ENCODE measurements around the gene DAB1. TPM values are rescaled to one million over a fixed set of nuclear protein-coding genes. Genes with fewer than 3 reads are reported as not detected.

The DAB1 gene
- total and polyA plus RNA-seq, 2 of the 8 experiments (the other 6 are each of a cell fraction or from before 2014, with no cell fraction given): 4.4 to 11.8 TPM

DNA sequence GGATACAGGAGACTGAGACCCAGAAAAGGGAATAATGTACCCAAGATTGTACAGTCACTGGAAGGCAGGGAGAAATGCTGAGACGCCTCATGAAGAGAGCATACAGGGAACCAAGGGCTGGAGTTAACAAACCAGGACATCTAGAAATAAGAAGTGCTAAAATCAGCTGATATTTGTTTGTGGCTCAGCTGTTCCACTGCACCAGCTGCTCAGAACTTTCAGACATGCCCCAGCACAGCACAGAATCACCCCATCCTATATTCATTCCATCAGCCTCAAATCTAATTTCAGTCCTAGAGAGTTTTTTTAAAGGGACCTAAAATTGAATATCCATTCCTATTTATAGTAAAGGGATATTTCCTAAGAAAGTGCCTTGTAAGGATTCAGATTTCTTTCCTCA, 60.2 kb downstream of the DAB1 start:
- WGBS, 2 experiments (ENCODE audit: extremely low coverage in 1 of 2, insufficient coverage in 1 of 2, insufficient read length in 1 of 2, insufficient replicate concordance in 2 of 2, low coverage in 1 of 2, low lambda C conversion rate in 2 of 2, missing lambda C conversion rate in 1 of 2): 81% methylated on average over 1 of the region's 1 CpG; no CpG with 5 or more reads in 1 of the 2 experiments
- no peak overlapping the region for H2BK120ac ChIP-seq (replicated peaks; ENCODE audit: low read depth, low read length)

More for the DNA sequence above, 60.2 kb downstream of the DAB1 start:
- FAIRE-seq (no peak), DNase-seq (ENCODE audit: low read depth in 1 of 2, low spot score in 2 of 2) (no peak)
- no peaks in the 10 kb centered on the region for H3K27me3 ChIP-seq (replicated peaks in 1 of 4; ENCODE audit: control insufficient read depth in 3 of 4, extremely low read depth in 1 of 4, insufficient read depth in 3 of 4, low read length in 3 of 4)
- H3K23ac ChIP-seq (ENCODE audit: insufficient read length): no peak overlapping the region
- no peaks in the 10 kb centered on the region for H4K20me1 ChIP-seq (replicated peaks in 1 of 2; ENCODE audit: control insufficient read depth in 1 of 2, insufficient read depth in 2 of 2, low read length in 2 of 2)
- H2BK20ac ChIP-seq (ENCODE audit: low read length): no peak overlapping the region
- H3K4me3 ChIP-seq (ENCODE audit: extremely low read depth in 1 of 4, insufficient read depth in 2 of 4, low read depth in 3 of 4, low read length in 4 of 4): no peak overlapping the region
- H3K9ac ChIP-seq (replicated peaks in 1 of 4; ENCODE audit: extremely low read depth in 1 of 4, low read depth in 3 of 4, low read length in 3 of 4): no peak overlapping the region
- no peaks in the 10 kb centered on the region for H3K36me3 ChIP-seq (ENCODE audit: control insufficient read depth in 2 of 4, insufficient read depth in 4 of 4, low read length in 3 of 4)
- no peak overlapping the region for H4K5ac ChIP-seq (ENCODE audit: insufficient read length, low read depth, low read length)
- no peak overlapping the region for H3K56ac ChIP-seq (replicated peaks; ENCODE audit: insufficient read length, low read depth, low read length)
- no peak overlapping the region for H2BK15ac ChIP-seq (ENCODE audit: low read length)
- H3K4me1 ChIP-seq (replicated peaks in 1 of 4; ENCODE audit: control insufficient read depth in 3 of 4, insufficient read depth in 4 of 4, low read length in 3 of 4): no peaks in the 10 kb centered on the region
- H2BK5ac ChIP-seq (ENCODE audit: low read depth, low read length): no peak overlapping the region
- H2AFZ ChIP-seq (ENCODE audit: low read length): no peak overlapping the region
- H2AK5ac ChIP-seq (ENCODE audit: low read depth, low read length): no peak overlapping the region
- H2BK12ac ChIP-seq (ENCODE audit: low read depth, low read length): no peak overlapping the region
- H3K18ac ChIP-seq (ENCODE audit: extremely low read depth, low read length): no peak overlapping the region
- no peak overlapping the region for H3K14ac ChIP-seq (ENCODE audit: insufficient read length)
- no peaks in the 10 kb centered on the region for H3K23me2 ChIP-seq (ENCODE audit: low read depth, low read length)
- POLR2A ChIA-PET (ENCODE audit: partially characterized antibody): no interaction called here
- H3K79me1 ChIP-seq (ENCODE audit: low read depth, low read length): no peaks in the 10 kb centered on the region
- H3K4ac ChIP-seq (replicated peaks; ENCODE audit: insufficient read length, low read depth, low read length): no peak overlapping the region
- CTCF ChIA-PET (ENCODE audit: partially characterized antibody): no interaction called here
- no peak for TF ChIP-seq SUZ12 (IDR thresholded peaks at IDR 0.05; ENCODE audit: low read length)
- no peak for TF ChIP-seq SP4 (IDR thresholded peaks at IDR 0.05; ENCODE audit: low read length)
- TF ChIP-seq, protein P1, sequence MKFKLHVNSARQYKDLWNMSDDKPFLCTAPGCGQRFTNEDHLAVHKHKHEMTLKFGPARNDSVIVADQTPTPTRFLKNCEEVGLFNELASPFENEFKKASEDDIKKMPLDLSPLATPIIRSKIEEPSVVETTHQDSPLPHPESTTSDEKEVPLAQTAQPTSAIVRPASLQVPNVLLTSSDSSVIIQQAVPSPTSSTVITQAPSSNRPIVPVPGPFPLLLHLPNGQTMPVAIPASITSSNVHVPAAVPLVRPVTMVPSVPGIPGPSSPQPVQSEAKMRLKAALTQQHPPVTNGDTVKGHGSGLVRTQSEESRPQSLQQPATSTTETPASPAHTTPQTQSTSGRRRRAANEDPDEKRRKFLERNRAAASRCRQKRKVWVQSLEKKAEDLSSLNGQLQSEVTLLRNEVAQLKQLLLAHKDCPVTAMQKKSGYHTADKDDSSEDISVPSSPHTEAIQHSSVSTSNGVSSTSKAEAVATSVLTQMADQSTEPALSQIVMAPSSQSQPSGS (IDR thresholded peaks at IDR 0.05; ENCODE audit: low read length): no peak
- TF ChIP-seq MAFK (IDR thresholded peaks at IDR 0.05; ENCODE audit: low read depth, low read length): no peak
- TF ChIP-seq TCF12 (IDR thresholded peaks at IDR 0.05; ENCODE audit: low read depth, low read length): no peak
- H3K79me2 ChIP-seq (ENCODE audit: control insufficient read depth in 1 of 2, insufficient read depth in 2 of 2, low read length in 2 of 2): no peaks in the 10 kb centered on the region
- no peak overlapping the region for H4K91ac ChIP-seq (replicated peaks; ENCODE audit: insufficient read length, low read length)
- no peak overlapping the region for H3K4me2 ChIP-seq (ENCODE audit: insufficient read depth in 1 of 2, low read depth in 2 of 2, low read length in 2 of 2)
- no peak overlapping the region for H4K8ac ChIP-seq (ENCODE audit: extremely low read depth, insufficient read depth, low read length)
- H3K27ac ChIP-seq (ENCODE audit: low read depth, low read length): no peak overlapping the region
- H3K9me3 ChIP-seq (ENCODE audit: insufficient read depth in 2 of 2, low read depth in 1 of 2, low read length in 1 of 2): no peaks in the 10 kb centered on the region

All from H1 (cell line).